GM12892 (cell line): Measurements from ENCODE around the gene CCR5.

Source experiments
- POLR2A ChIP-seq: IDR thresholded peaks from 2 replicates; pipeline ENCODE4 v1.6.1; 2011; ENCODE audit warnings: low read depth, low read length, control low read depth
- POLR2AphosphoS5 ChIP-seq: IDR thresholded peaks from 2 replicates; pipeline ENCODE4 v1.6.1; 2011; ENCODE audit warnings: low read depth, low read length, control low read depth
- TAF1 ChIP-seq: IDR thresholded peaks from 2 replicates; pipeline ENCODE4 v1.6.1; 2011; ENCODE audit warnings: low read depth, mild to moderate bottlenecking, control low read depth, low read length, borderline replicate concordance

DNA sequence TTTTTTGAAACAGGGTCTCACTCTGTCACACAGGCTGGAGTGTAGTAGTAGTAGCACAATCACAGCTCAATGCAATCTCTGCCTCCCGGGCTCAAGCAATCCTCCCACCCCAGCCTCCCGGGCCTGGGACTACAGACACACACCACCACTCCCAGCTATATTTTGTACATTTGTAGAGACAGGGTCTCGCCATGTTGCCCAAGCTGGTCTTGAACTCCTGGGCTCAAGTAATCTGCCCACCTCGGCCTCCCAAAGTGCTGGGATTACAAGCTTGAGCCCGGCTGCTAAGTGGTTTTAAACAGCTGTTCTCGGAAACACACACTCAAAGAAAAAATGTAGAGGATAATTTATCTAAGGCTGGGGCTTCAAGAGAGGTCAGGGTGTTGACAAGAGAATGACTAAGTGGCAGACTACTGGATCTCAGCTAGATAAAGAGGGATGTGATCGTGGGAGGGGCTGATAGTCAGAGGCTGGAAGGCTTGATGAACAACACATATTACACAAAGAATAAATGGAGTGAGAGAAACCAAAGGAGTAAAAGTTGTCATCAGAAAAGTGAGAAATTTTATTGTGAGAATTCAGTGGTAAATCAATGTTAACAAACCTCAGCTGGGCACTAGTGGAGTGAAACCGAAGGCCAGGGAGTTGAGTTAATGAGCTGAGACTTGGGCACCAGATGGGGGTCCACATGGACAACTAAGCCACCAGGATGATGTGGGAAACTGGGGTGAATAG lies 29.4 kb downstream of the CCR5 start:
- TF ChIP-seq POLR2A (no peak), TAF1 (no peak), POLR2AphosphoS5 (no peak)
